Progenitor cell of endocrine pancreas (in vitro differentiated cells): Measurements from ENCODE around the gene PPFIA1. TPM values are rescaled to one million over a fixed set of nuclear protein-coding genes. Genes with fewer than 3 reads are reported as not detected.
A peak's percentile ranks its signal among the peaks of the same experiment; 100 is the strongest.
"Not testable (repeated sequence)": the region's sequence is repeated elsewhere in the genome, so short reads cannot be mapped to it uniquely, and the experiment has no call there.

Source experiments
- DNase-seq: peaks from one replicate; pipeline ENCODE4 v3.0.0; 2021; ENCODE audit warnings: low spot score; ENCODE audit not compliant: unreplicated experiment
- H3K27ac Mint-ChIP-seq: 2 replicates; pipeline ENCODE4 v1.8.0; 2021; ENCODE audit warnings: mild to moderate bottlenecking, moderate library complexity, mixed read lengths
- H3K27me3 Mint-ChIP-seq: 2 replicates; pipeline ENCODE4 v1.8.0; 2021; ENCODE audit warnings: mixed read lengths
- H3K36me3 Mint-ChIP-seq: 2 replicates; pipeline ENCODE4 v1.8.0; 2022; ENCODE audit warnings: mixed read lengths; ENCODE audit not compliant: insufficient read depth
- H3K4me1 Mint-ChIP-seq: 2 replicates; pipeline ENCODE4 v1.8.0; 2021; ENCODE audit warnings: low read depth, mixed read lengths
- H3K4me3 Mint-ChIP-seq: 2 replicates; pipeline ENCODE4 v1.8.0; 2021; ENCODE audit warnings: low read depth, mild to moderate bottlenecking, moderate library complexity, mixed read lengths
- H3K9me3 Mint-ChIP-seq: 2 replicates; pipeline ENCODE4 v1.8.0; 2021; ENCODE audit warnings: low read depth, mixed read lengths
- CTCF ChIP-seq: fragments of 200-600 bp; sonication (generic); IDR thresholded peaks from one replicate; pipeline ENCODE4 v1.5.0; 2021; ENCODE audit warnings: antibody characterized with exemption, mild to moderate bottlenecking; ENCODE audit not compliant: unreplicated experiment
- total RNA-seq: library from RNA; stranded (reverse); gene quantifications from 2 replicates; pipeline ENCODE4 v1.2.1, GENCODE V29; 2021

The PPFIA1 gene
- total RNA-seq, 1 donor from 2014 or later, result 70.8 TPM

GRCh38 chr11:70289582-70289981 lies 19.1 kb downstream of the PPFIA1 start:
- H3K36me3 Mint-ChIP-seq, result peaks cover 39% of the 10 kb centered on the region
- DNase-seq, result no peak
- H3K27ac Mint-ChIP-seq, result no peak overlapping the region
- no peak overlapping the region for H3K4me3 Mint-ChIP-seq
- H3K9me3 Mint-ChIP-seq, result no peaks in the 10 kb centered on the region
- peaks cover 2% of the 10 kb centered on the region for H3K4me1 Mint-ChIP-seq
- H3K27me3 Mint-ChIP-seq, result no peaks in the 10 kb centered on the region
- TF ChIP-seq CTCF, result no peak

- H3K27me3 Mint-ChIP-seq, result no peaks in the 10 kb centered on the region
- peaks cover 39% of the 10 kb centered on the region for H3K36me3 Mint-ChIP-seq
- TF ChIP-seq CTCF, result no peak
- no peak overlapping the region for H3K4me3 Mint-ChIP-seq
- no peaks in the 10 kb centered on the region for H3K9me3 Mint-ChIP-seq
- no peak for DNase-seq
- no peak overlapping the region for H3K27ac Mint-ChIP-seq
- H3K4me1 Mint-ChIP-seq, result peaks cover 2% of the 10 kb centered on the region
These were observed 20.0 kb downstream of the PPFIA1 start for GRCh38 chr11:70290361-70291065.

GRCh38 chr11:70292166-70292565 lies 21.7 kb downstream of the PPFIA1 start:
- H3K4me1 Mint-ChIP-seq, result peaks cover 2% of the 10 kb centered on the region
- no peak overlapping the region for H3K4me3 Mint-ChIP-seq
- H3K27me3 Mint-ChIP-seq, result no peaks in the 10 kb centered on the region
- no peak for TF ChIP-seq CTCF
- no peak for DNase-seq
- no peak overlapping the region for H3K27ac Mint-ChIP-seq
- H3K36me3 Mint-ChIP-seq, result peaks cover 32% of the 10 kb centered on the region
- no peaks in the 10 kb centered on the region for H3K9me3 Mint-ChIP-seq

GRCh38 chr11:70292863-70293262 lies 22.4 kb downstream of the PPFIA1 start:
- Mint-ChIP-seq H3K9me3 (no peaks in the 10 kb centered on the region), H3K27me3 (no peaks in the 10 kb centered on the region), H3K27ac (no peak overlapping the region), H3K4me3 (no peak overlapping the region), H3K36me3 (peaks cover 35% of the 10 kb centered on the region), H3K4me1 (peaks cover 2% of the 10 kb centered on the region)
- no peak for DNase-seq
- TF ChIP-seq CTCF, result no peak

GRCh38 chr11:70295166-70295565 lies 24.7 kb downstream of the PPFIA1 start:
- H3K4me3 Mint-ChIP-seq, H3K9me3 Mint-ChIP-seq, H3K27ac Mint-ChIP-seq, DNase-seq, H3K27me3 Mint-ChIP-seq, H3K4me1 Mint-ChIP-seq: not testable (repeated sequence)
- peaks cover 35% of the 10 kb centered on the region for H3K36me3 Mint-ChIP-seq

GRCh38 chr11:70296681-70297080 lies 26.2 kb downstream of the PPFIA1 start:
- no peaks in the 10 kb centered on the region for H3K27me3 Mint-ChIP-seq
- peak overlapping the region; percentile 37 for H3K27ac Mint-ChIP-seq
- no peaks in the 10 kb centered on the region for H3K9me3 Mint-ChIP-seq
- TF ChIP-seq CTCF, result no peak
- H3K4me3 Mint-ChIP-seq, result no peak overlapping the region
- no peak for DNase-seq
- H3K4me1 Mint-ChIP-seq, result peaks cover 12% of the 10 kb centered on the region
- peaks cover 33% of the 10 kb centered on the region for H3K36me3 Mint-ChIP-seq
